Stimulated activated naive B cell treated with anti-CD40 and anti-IgM and Interleukin-4, amounts not matched to agents 10 μg/mL and 1 μg/mL and 100 μg/mL, for 72 hours (primary cell): Measurements from ENCODE around the gene KRT6B.

Experiments
- ATAC-seq, 2 donors: fragments of 150-1000 bp; cut with Tn5 transposase; replicated peaks; 2 replicates each; pipeline ENCODE4 v1.10.0; 2021; ENCODE audit warnings: moderate library complexity in 1 of 2
- DNase-seq: peaks from one replicate; pipeline ENCODE4 v3.0.0; 2021
- H3K27ac Mint-ChIP-seq: one replicate; pipeline ENCODE4 v1.8.0; 2022; ENCODE audit warnings: mild to moderate bottlenecking, mixed read lengths
- H3K27me3 Mint-ChIP-seq, 2 donors: one replicate each; pipeline ENCODE4 v1.8.0; 2022; ENCODE audit warnings: mixed read lengths in 2 of 2
- H3K36me3 Mint-ChIP-seq, 2 donors: one replicate each; pipeline ENCODE4 v1.8.0; 2022; ENCODE audit warnings: mixed read lengths in 2 of 2, mild to moderate bottlenecking in 1 of 2
- H3K4me1 Mint-ChIP-seq, 2 donors: one replicate each; pipeline ENCODE4 v1.8.0; 2022; ENCODE audit warnings: mixed read lengths in 2 of 2, mild to moderate bottlenecking in 1 of 2
- H3K4me3 Mint-ChIP-seq, 2 donors: one replicate each; pipeline ENCODE4 v1.8.0; 2022; ENCODE audit warnings: mild to moderate bottlenecking in 2 of 2, mixed read lengths in 2 of 2, moderate library complexity in 1 of 2
- H3K9me3 Mint-ChIP-seq, 2 donors: one replicate each; pipeline ENCODE4 v1.8.0; 2022; ENCODE audit warnings: mixed read lengths in 2 of 2, mild to moderate bottlenecking in 1 of 2

Gene KRT6B

GRCh38 chr12:52436000-52436827 lies 15.7 kb downstream of the KRT6B start:
- Mint-ChIP-seq H3K4me1 (no peaks in the 10 kb centered on the region), H3K9me3 (no peaks in the 10 kb centered on the region), H3K27me3 (peaks cover 13 to 21% of the 10 kb centered on the region in 2 donors)

GRCh38 chr12:52435659-52435999 lies 16.3 kb downstream of the KRT6B start:
- H3K36me3 Mint-ChIP-seq: no peaks in the 10 kb centered on the region
- no peaks in the 10 kb centered on the region for H3K4me1 Mint-ChIP-seq
- ATAC-seq (no peak), DNase-seq (no peak)
- H3K9me3 Mint-ChIP-seq: no peaks in the 10 kb centered on the region
- no peak overlapping the region for H3K4me3 Mint-ChIP-seq
- H3K27ac Mint-ChIP-seq: no peak overlapping the region
- H3K27me3 Mint-ChIP-seq: peaks cover 15 to 16% of the 10 kb centered on the region in 2 donors

More at GRCh38 chr12:52436000-52436827, 15.7 kb downstream of the KRT6B start:
- no peak for ATAC-seq
- Mint-ChIP-seq H3K27ac (peak overlapping the region; percentile 1), H3K36me3 (no peaks in the 10 kb centered on the region), H3K4me3 (no peak overlapping the region)
- DNase-seq: no peak

DNA sequence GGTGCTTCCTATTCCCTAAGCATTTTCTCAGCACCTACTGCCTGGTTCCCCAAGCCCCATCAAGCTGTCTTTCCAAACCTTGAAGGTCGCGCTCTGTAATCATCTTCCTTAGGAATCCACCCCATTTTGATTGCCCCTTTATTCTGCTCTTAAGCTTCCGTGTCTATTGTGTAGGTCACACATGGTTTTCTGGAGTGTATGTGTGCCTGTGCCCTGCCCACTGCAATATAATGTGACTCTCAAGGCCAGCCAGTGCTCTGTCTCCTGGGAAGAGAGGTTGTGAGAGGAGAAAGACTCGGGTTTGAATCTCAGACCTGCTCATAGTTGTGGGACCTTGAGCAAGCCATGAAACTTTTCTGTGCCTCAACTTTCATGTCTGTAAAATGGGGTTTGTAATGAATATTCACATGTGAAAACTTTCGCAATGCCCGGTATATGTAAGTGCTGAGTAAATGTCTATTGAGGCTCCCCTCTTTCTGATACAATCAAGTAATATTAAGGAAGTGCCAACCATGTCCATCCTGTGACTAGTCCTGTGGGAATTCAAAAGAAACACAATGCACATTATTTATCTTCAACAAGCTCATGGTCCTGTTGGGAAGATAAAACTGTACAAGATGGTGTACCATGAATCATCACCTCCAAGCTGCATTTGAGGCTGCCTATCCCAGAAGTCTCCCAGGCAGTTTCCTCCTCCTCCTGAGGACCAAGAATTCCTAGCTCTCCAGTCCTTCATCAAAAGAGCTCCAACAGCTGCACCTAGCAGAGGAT lies 17.0 kb downstream of the KRT6B start:
- Mint-ChIP-seq H3K9me3 (no peaks in the 10 kb centered on the region), H3K4me3 (no peak overlapping the region), H3K27ac (no peak overlapping the region), H3K36me3 (no peaks in the 10 kb centered on the region), H3K4me1 (no peaks in the 10 kb centered on the region), H3K27me3 (peaks cover 18 to 19% of the 10 kb centered on the region in 2 donors)
- DNase-seq (no peak), ATAC-seq (no peak)

DNA sequence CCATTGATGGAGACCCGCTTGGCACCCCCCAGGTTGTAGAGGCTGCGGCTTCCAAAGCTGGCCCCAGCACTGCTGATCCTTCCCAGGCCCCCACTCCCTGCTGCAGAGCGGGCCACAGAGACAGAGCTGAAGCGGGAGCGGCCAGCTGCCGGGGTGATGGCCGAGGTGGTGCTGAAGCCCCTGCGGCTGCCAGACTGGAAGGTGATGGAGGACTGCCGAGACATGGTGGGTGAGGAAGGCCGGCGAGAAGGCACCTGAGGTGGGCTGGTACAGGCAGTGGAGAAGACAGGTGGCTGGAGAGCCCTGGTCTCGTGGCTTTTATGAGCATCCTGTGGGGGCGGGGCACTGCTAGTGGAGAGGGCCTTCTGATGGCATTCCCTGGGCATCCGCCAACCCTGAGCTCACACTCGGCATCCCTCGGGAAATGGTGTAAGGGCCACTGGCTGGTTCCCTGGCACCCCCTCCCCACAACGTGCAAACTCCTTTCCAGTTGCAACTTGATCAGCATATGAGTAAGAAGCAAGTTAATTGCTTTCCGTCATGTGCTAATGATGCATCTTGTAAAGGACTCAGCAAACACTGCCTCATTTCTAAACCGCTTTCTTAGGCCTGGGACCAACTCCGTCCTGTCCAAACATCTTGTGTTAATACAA lies 17.7 kb downstream of the KRT6B start, which contains the start of gene KRT75:
Gene KRT75 (minus strand): TSS at position 291 of the 653 bp plus-strand sequence. CDS start 67 bp downstream, at position 224.
- Mint-ChIP-seq H3K27me3 (peaks cover 13 to 19% of the 10 kb centered on the region in 2 donors), H3K4me1 (no peaks in the 10 kb centered on the region), H3K9me3 (no peaks in the 10 kb centered on the region), H3K36me3 (no peaks in the 10 kb centered on the region), H3K27ac (no peak within 1 kb of the TSS), H3K4me3 (no peak within 1 kb of the TSS)
- ATAC-seq (no peak), DNase-seq (no peak)

GRCh38 chr12:52433501-52434080 lies 18.4 kb downstream of the KRT6B start:
- no peak overlapping the region for H3K27ac Mint-ChIP-seq
- ATAC-seq: no peak

DNA sequence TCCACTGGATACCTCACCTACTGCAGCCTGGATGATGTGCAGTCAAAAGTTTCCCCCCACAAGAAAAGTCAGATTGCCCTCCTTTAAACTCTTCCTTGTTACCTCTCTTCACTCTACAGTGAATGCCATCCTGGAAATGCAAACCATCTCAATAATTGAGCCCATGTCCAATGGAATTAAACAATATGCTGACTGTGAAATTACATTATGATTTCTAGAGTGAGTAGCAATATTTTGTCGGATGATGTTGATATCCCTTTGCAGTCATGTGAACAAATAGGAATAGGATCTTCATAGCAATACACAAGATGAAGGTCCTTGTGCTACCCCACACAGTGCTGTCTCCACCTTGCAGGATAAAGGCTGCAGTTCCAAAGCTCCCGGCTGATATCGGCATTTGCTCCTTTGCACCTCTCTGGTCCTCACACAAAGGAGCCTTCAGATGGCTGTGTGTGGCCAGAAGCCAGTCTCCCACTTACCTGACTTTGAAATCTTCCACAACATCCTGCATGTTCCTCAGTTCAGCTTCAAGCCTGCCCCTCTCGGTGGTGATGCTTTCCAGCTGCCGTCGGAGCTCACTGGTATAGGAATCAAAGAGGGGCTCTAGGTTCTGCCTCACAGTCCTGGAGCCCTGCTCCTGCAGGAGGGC lies 19.3 kb downstream of the KRT6B start:
- H3K9me3 Mint-ChIP-seq: no peaks in the 10 kb centered on the region
- H3K4me3 Mint-ChIP-seq: no peak overlapping the region
- H3K4me1 Mint-ChIP-seq: no peaks in the 10 kb centered on the region
- H3K27ac Mint-ChIP-seq: no peak overlapping the region
- H3K36me3 Mint-ChIP-seq: no peaks in the 10 kb centered on the region
- peaks cover 22 to 28% of the 10 kb centered on the region in 2 donors for H3K27me3 Mint-ChIP-seq
- no peak for ATAC-seq
- no peak for DNase-seq

More at GRCh38 chr12:52433501-52434080, 18.4 kb downstream of the KRT6B start:
- H3K4me3 Mint-ChIP-seq: no peak overlapping the region
- H3K9me3 Mint-ChIP-seq: no peaks in the 10 kb centered on the region
- no peaks in the 10 kb centered on the region for H3K36me3 Mint-ChIP-seq
- H3K4me1 Mint-ChIP-seq: no peaks in the 10 kb centered on the region
- peaks cover 18 to 24% of the 10 kb centered on the region in 2 donors for H3K27me3 Mint-ChIP-seq
- no peak for DNase-seq

DNA sequence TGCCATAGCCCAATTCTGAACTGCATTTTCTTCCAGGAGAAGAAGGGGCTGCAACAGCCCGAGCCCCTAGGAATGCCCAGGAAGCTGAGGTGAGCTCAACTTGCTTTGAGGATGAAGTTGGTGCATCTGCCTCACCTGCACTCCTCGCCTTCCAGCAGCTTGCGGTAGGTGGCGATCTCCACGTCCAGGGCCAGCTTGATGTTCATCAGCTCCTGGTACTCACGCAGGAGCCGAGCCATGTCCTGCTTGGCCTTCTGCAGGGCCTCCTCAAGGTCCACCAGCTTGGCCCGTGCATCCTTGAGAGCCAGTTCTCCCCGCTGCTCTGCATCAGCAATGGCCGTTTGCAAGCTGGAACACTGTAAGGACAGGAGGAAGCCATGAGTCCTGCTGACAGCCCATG lies 23.8 kb downstream of the KRT6B start:
- Mint-ChIP-seq H3K9me3 (no peaks in the 10 kb centered on the region), H3K27me3 (peaks cover 29 to 45% of the 10 kb centered on the region in 2 donors), H3K4me3 (no peak overlapping the region), H3K4me1 (no peaks in the 10 kb centered on the region), H3K36me3 (no peaks in the 10 kb centered on the region), H3K27ac (no peak overlapping the region)
- ATAC-seq (no peak), DNase-seq (no peak)

DNA sequence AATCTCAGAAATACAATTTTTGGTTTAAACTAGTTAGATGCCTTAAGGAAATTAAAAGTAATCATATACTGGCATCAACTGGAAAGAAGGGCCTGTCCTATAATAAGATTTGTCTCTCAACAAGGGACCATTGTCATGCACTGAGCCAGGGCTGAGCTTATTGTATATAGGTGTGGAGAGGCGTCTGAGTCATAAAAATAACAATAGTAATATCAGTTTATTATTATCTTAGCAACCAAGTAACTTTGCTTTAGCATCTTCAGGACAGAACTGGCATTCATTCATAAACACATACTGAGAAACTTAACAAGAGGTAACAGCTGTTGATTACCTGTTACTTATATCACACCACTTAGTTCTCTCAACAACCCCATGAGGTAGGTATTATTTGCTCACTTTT lies 24.9 kb downstream of the KRT6B start:
- Mint-ChIP-seq H3K27me3 (peaks cover 31 to 46% of the 10 kb centered on the region in 2 donors), H3K4me1 (no peaks in the 10 kb centered on the region), H3K4me3 (no peak overlapping the region), H3K9me3 (no peaks in the 10 kb centered on the region), H3K36me3 (no peaks in the 10 kb centered on the region), H3K27ac (no peak overlapping the region)
- DNase-seq (no peak), ATAC-seq (no peak)

DNA sequence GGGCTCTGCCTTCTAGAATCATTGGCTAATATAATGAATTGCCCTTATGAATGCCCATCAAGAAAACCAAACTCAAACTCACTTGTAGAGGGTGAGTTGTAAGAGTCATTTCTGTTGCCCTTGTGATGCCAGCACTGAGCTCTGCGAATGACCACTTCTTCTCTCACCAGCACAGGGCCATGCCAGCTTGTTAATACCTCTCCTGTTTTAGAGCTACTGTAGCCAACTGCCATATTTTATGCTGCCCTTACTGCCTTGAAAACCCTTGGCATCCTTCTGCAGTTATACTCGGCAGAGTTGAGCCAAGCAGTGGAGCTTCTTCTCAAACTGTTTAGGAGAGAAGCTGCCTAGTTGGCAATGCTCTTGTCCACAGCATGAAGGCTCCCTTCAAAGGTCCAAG lies 25.9 kb downstream of the KRT6B start:
- no peaks in the 10 kb centered on the region for H3K9me3 Mint-ChIP-seq
- no peak overlapping the region for H3K4me3 Mint-ChIP-seq
- H3K36me3 Mint-ChIP-seq: no peaks in the 10 kb centered on the region
- no peak for DNase-seq
- H3K27ac Mint-ChIP-seq: no peak overlapping the region
- no peak for ATAC-seq
- no peaks in the 10 kb centered on the region for H3K4me1 Mint-ChIP-seq
- peaks cover 31 to 39% of the 10 kb centered on the region in 2 donors for H3K27me3 Mint-ChIP-seq

- Mint-ChIP-seq H3K36me3 (no peaks in the 10 kb centered on the region), H3K9me3 (no peaks in the 10 kb centered on the region), H3K27ac (no peak overlapping the region), H3K4me3 (no peak overlapping the region), H3K27me3 (peaks cover 31 to 34% of the 10 kb centered on the region in 2 donors), H3K4me1 (no peaks in the 10 kb centered on the region)
- ATAC-seq (no peak), DNase-seq (no peak)
Measured at GRCh38 chr12:52425466-52425865, 26.5 kb downstream of the KRT6B start.

- DNase-seq (no peak), ATAC-seq (no peak)
- Mint-ChIP-seq H3K4me1 (peaks cover 0 to 8% of the 10 kb centered on the region in 2 donors), H3K27ac (no peak overlapping the region), H3K9me3 (no peaks in the 10 kb centered on the region), H3K4me3 (no peak overlapping the region), H3K36me3 (no peaks in the 10 kb centered on the region), H3K27me3 (peaks cover 32 to 39% of the 10 kb centered on the region in 2 donors)
Measured at GRCh38 chr12:52423661-52424500, 28.1 kb downstream of the KRT6B start.

- DNase-seq (no peak), ATAC-seq (no peak)
- Mint-ChIP-seq H3K4me3 (no peak overlapping the region), H3K9me3 (no peaks in the 10 kb centered on the region), H3K27ac (no peak overlapping the region), H3K4me1 (peaks cover 0 to 8% of the 10 kb centered on the region in 2 donors), H3K36me3 (no peaks in the 10 kb centered on the region), H3K27me3 (peaks cover 25 to 32% of the 10 kb centered on the region in 2 donors)
Measured at GRCh38 chr12:52423035-52423434, 28.9 kb downstream of the KRT6B start.

- Mint-ChIP-seq H3K4me1 (peaks cover 0 to 8% of the 10 kb centered on the region in 2 donors), H3K9me3 (no peaks in the 10 kb centered on the region), H3K36me3 (no peaks in the 10 kb centered on the region), H3K27ac (no peak overlapping the region), H3K4me3 (no peak overlapping the region), H3K27me3 (peaks cover 33 to 39% of the 10 kb centered on the region in 2 donors)
- DNase-seq (no peak), ATAC-seq (no peak)
Measured at GRCh38 chr12:52419656-52420055, 32.3 kb downstream of the KRT6B start.
